ENCODE data around the gene CUX1. TPM values are rescaled to one million over a fixed set of nuclear protein-coding genes. Genes with fewer than 3 reads are reported as not detected.

CUX1 gene
- total RNA-seq, 1 donor from 2014 or later = 50.6 TPM

GRCh38 chr7:101954499-101954898 lies 137.1 kb downstream of the CUX1 start:
- no peak overlapping the region for H3K4me3 Mint-ChIP-seq (ENCODE audit: unreplicated experiment)
- no peaks in the 10 kb centered on the region for H3K36me3 ChIP-seq (ENCODE audit: insufficient read depth, low read length)
- H3K27me3 Mint-ChIP-seq (ENCODE audit: low read depth, unreplicated experiment) = no peaks in the 10 kb centered on the region
- FAIRE-seq = no peak
- no peak for DNase-seq (ENCODE audit: low read depth)
- H3K4me1 ChIP-seq (ENCODE audit: insufficient read depth, low read length) = peaks cover 26% of the 10 kb centered on the region
- no peak overlapping the region for H3K27ac Mint-ChIP-seq (ENCODE audit: unreplicated experiment)
- no peak overlapping the region for H3K4me2 ChIP-seq (ENCODE audit: low read length)
- H3K9me3 Mint-ChIP-seq (ENCODE audit: unreplicated experiment) = no peaks in the 10 kb centered on the region
- H2AFZ ChIP-seq (ENCODE audit: low read depth, low read length) = no peak overlapping the region
- no peak overlapping the region for H3K9ac ChIP-seq (ENCODE audit: low read length)
- no peak overlapping the region for H3K27ac ChIP-seq (ENCODE audit: low read depth, low read length)
- H3K4me3 ChIP-seq (ENCODE audit: insufficient read depth, low read depth, low read length) = no peak overlapping the region
- TF ChIP-seq, protein P1, sequence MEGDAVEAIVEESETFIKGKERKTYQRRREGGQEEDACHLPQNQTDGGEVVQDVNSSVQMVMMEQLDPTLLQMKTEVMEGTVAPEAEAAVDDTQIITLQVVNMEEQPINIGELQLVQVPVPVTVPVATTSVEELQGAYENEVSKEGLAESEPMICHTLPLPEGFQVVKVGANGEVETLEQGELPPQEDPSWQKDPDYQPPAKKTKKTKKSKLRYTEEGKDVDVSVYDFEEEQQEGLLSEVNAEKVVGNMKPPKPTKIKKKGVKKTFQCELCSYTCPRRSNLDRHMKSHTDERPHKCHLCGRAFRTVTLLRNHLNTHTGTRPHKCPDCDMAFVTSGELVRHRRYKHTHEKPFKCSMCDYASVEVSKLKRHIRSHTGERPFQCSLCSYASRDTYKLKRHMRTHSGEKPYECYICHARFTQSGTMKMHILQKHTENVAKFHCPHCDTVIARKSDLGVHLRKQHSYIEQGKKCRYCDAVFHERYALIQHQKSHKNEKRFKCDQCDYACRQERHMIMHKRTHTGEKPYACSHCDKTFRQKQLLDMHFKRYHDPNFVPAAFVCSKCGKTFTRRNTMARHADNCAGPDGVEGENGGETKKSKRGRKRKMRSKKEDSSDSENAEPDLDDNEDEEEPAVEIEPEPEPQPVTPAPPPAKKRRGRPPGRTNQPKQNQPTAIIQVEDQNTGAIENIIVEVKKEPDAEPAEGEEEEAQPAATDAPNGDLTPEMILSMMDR (IDR thresholded peaks at IDR 0.05; ENCODE audit: insufficient read depth, low read depth, low read length) = no peak
- TF ChIP-seq EZH2 (IDR thresholded peaks at IDR 0.05; ENCODE audit: insufficient read depth, low read length) = no peak
- peaks cover 20% of the 10 kb centered on the region for H3K4me1 Mint-ChIP-seq (ENCODE audit: low read depth, unreplicated experiment)
- no peaks in the 10 kb centered on the region for H3K36me3 Mint-ChIP-seq (ENCODE audit: low read depth, unreplicated experiment)
- peaks cover 25% of the 10 kb centered on the region for H3K79me2 ChIP-seq (ENCODE audit: insufficient read depth, low read length)
- H3K9me3 ChIP-seq (ENCODE audit: insufficient read depth, low read depth, low read length) = no peaks in the 10 kb centered on the region
- H4K20me1 ChIP-seq (ENCODE audit: insufficient read depth, low read length) = peaks cover 17% of the 10 kb centered on the region
- H3K27me3 ChIP-seq (ENCODE audit: insufficient read depth, low read length) = no peaks in the 10 kb centered on the region

GRCh38 chr7:101956130-101956529 lies 138.7 kb downstream of the CUX1 start:
- no peak overlapping the region for H3K27ac Mint-ChIP-seq (ENCODE audit: unreplicated experiment)
- no peak for FAIRE-seq

More at GRCh38 chr7:101956130-101956529, 138.7 kb downstream of the CUX1 start:
- no peaks in the 10 kb centered on the region for H3K27me3 Mint-ChIP-seq (ENCODE audit: low read depth, unreplicated experiment)
- Histone ChIP-seq H3K4me1 (ENCODE audit: insufficient read depth, low read length) (peaks cover 20% of the 10 kb centered on the region), H3K4me3 (ENCODE audit: insufficient read depth, low read depth, low read length) (no peak overlapping the region), H3K4me2 (ENCODE audit: low read length) (no peak overlapping the region), H3K9ac (ENCODE audit: low read length) (no peak overlapping the region), H3K27me3 (ENCODE audit: insufficient read depth, low read length) (no peaks in the 10 kb centered on the region), H3K79me2 (ENCODE audit: insufficient read depth, low read length) (peaks cover 25% of the 10 kb centered on the region), H3K27ac (ENCODE audit: low read depth, low read length) (no peak overlapping the region), H3K36me3 (ENCODE audit: insufficient read depth, low read length) (no peaks in the 10 kb centered on the region), H3K9me3 (ENCODE audit: insufficient read depth, low read depth, low read length) (no peaks in the 10 kb centered on the region), H2AFZ (ENCODE audit: low read depth, low read length) (no peak overlapping the region), H4K20me1 (ENCODE audit: insufficient read depth, low read length) (peaks cover 31% of the 10 kb centered on the region)
- TF ChIP-seq EZH2 (IDR thresholded peaks at IDR 0.05; ENCODE audit: insufficient read depth, low read length) = no peak
- TF ChIP-seq, protein P1 (IDR thresholded peaks at IDR 0.05; ENCODE audit: insufficient read depth, low read depth, low read length) = no peak
- DNase-seq (ENCODE audit: low read depth) = no peak
- peaks cover 16% of the 10 kb centered on the region for H3K4me1 Mint-ChIP-seq (ENCODE audit: low read depth, unreplicated experiment)
- H3K9me3 Mint-ChIP-seq (ENCODE audit: unreplicated experiment) = no peaks in the 10 kb centered on the region
- H3K36me3 Mint-ChIP-seq (ENCODE audit: low read depth, unreplicated experiment) = no peaks in the 10 kb centered on the region
- no peak overlapping the region for H3K4me3 Mint-ChIP-seq (ENCODE audit: unreplicated experiment)

Data from astrocyte (in vitro differentiated cells and primary cell).